ENCODE data around the gene TRIM54. TPM values are rescaled to one million over a fixed set of nuclear protein-coding genes. Genes with fewer than 3 reads are reported as not detected.
A peak's percentile ranks its signal among the peaks of the same experiment; 100 is the strongest.
"Not testable (repeated sequence)": the region's sequence is repeated elsewhere in the genome, so short reads cannot be mapped to it uniquely, and the experiment has no call there.

Gene TRIM54
- total and polyA plus RNA-seq, 5 experiments from 2014 or later = 0.19 TPM; not detected in 4

DNA sequence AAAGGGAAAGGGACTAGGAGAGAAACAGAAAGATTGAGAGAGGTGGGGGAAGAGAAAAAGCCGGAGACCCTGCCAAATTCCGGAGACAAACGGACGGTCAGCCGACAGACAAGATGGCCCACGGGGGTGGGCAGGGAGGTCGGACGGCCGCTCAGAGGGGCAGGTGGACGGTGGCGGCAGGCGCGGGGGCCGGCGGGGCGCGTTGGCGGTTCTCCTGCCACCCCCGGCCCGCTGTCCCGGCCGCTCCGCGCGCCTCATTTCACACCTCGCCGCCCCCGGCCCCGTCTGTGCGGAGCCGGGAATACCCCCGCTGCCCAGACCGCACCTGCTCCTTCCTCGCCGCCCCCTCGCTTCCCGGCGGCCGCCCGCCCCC is 20.3 kb upstream of the TRIM54 start:
- Mint-ChIP-seq H3K36me3 (peaks cover 0 to 14% (median 2%) of the 10 kb centered on the region in 3 donors), H3K9me3 (peaks cover 0 to 2% (median 0%) of the 10 kb centered on the region in 9 donors), H3K4me1 (peaks cover 22 to 30% (median 28%) of the 10 kb centered on the region in 4 donors), H3K4me3 (peak overlapping the region; percentile 59 to 89 (median 80)), H3K27ac (peak overlapping the region in 1 of 10 donors; percentile 29), H3K27me3 (peaks cover 39 to 66% (median 53%) of the 10 kb centered on the region in 5 donors)
- POLR2A ChIA-PET = interaction anchor here (0.6 kb wide), 2 partner anchors 11 to 32 kb away, joined by 3 read pairs; no protein-coding TSS in a partner anchor
- ATAC-seq (no peak), DNase-seq (peak in 1 of 10 donors; percentile 18)

- peak within 1 kb of the TSS; percentile 80 to 99 (median 90) for H3K4me3 Mint-ChIP-seq
Observed at GRCh38 chr2:27262379-27263286, 19.6 kb upstream of the TRIM54 start, which contains the start of gene SLC30A3. Gene SLC30A3 (minus strand): TSS chr2:27263047. CDS start chr2:27262906, 141 bp downstream.

DNA sequence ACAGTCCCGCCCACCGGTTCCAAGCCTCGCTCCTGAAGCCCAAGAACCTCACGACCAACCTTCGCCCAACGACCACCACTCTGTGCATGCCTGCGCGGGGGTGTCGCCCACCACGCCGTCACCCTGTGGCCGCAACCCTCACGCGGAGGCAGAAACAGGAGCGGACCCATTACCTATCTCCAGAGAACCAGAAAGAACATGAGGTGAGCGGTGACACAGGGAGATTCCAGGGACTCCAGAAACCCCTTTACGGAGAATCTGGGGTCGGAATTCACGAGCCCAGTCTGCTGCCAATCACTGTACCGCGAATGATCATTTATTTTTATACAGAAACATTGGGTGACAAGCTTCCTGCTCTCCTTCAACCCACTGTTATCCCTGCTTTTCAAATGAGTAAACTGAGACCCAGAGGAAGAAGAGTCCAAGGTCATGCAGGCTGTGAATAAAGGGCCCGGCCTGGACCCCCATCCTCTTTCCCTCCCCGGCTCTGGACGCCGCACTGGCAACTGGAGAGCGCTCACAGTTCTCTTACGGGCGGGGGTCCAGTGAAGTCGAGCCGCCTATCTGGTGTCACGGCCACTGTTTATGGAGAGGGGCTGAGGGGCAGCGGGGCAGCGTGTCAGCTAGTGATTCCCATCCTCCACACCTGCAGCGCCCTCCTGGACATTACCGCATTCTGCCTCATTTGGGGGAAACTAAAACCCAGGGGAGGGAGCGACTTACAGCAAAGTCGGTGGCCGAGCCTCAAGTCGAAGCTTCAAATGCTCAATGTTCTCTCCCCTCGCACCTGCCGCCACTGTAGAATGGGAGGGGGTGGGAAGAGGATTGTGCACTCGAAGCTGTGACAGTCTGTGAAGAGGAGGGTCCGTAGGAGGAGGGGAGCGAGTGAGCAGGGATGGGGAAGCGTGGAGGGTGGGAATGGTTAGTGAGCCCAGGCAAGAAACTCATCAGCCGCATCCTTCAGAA is 18.7 kb upstream of the TRIM54 start:
- peak overlapping the region in 9 of 10 donors; percentile 80 to 99 (median 92) for H3K4me3 Mint-ChIP-seq
- peak overlapping the region in 5 of 10 donors; percentile 37 to 91 (median 79) for H3K27ac Mint-ChIP-seq
- POLR2A ChIA-PET = interaction anchor here (1.5 to 2.5 kb wide), 3 partner anchors 16 to 59 kb away, joined by 4 to 11 read pairs (median 5); partner anchors contain the start of genes CAD and MPV17
- peaks cover 0 to 14% (median 2%) of the 10 kb centered on the region in 3 donors for H3K36me3 Mint-ChIP-seq
- H3K9me3 Mint-ChIP-seq = peaks cover 0 to 2% (median 0%) of the 10 kb centered on the region in 9 donors
- peaks cover 22 to 30% (median 28%) of the 10 kb centered on the region in 4 donors for H3K4me1 Mint-ChIP-seq
- ATAC-seq = no peak
- H3K27me3 Mint-ChIP-seq = peaks cover 37 to 49% (median 38%) of the 10 kb centered on the region in 5 donors
- peak in 3 of 10 donors; percentile 11 to 62 (median 15) for DNase-seq

More at GRCh38 chr2:27262379-27263286, 19.6 kb upstream of the TRIM54 start, which contains the start of gene SLC30A3:
- POLR2A ChIA-PET = interaction anchor here (0.6 kb wide), 2 partner anchors 10 to 33 kb away, joined by 3 read pairs; no protein-coding TSS in a partner anchor
- Mint-ChIP-seq H3K27ac (peak within 1 kb of the TSS in 4 of 10 donors; percentile 37 to 91 (median 74)), H3K27me3 (peaks cover 39 to 59% (median 45%) of the 10 kb centered on the region in 5 donors), H3K36me3 (peaks cover 0 to 14% (median 2%) of the 10 kb centered on the region in 3 donors), H3K4me1 (peaks cover 22 to 30% (median 28%) of the 10 kb centered on the region in 4 donors), H3K9me3 (peaks cover 0 to 2% (median 0%) of the 10 kb centered on the region in 9 donors)
- ATAC-seq (peak; percentile 40 to 63), DNase-seq (peak; percentile 29 to 77 (median 48))

- POLR2A ChIA-PET = interaction anchor here (0.6 to 2.5 kb wide), 4 partner anchors 12 to 59 kb away, joined by 3 to 11 read pairs (median 4); partner anchors contain the start of genes CAD and MPV17
- H3K4me3 Mint-ChIP-seq = peak overlapping the region in 9 of 10 donors; percentile 80 to 99 (median 92)
- H3K36me3 Mint-ChIP-seq = peaks cover 0 to 14% (median 2%) of the 10 kb centered on the region in 3 donors
- peak overlapping the region in 3 of 10 donors; percentile 50 to 91 (median 88) for H3K27ac Mint-ChIP-seq
- DNase-seq (peak in 4 of 10 donors; percentile 21 to 64 (median 32)), ATAC-seq (peak; percentile 60 to 64)
- H3K27me3 Mint-ChIP-seq = peaks cover 33 to 44% (median 37%) of the 10 kb centered on the region in 5 donors
- peaks cover 22 to 30% (median 28%) of the 10 kb centered on the region in 4 donors for H3K4me1 Mint-ChIP-seq
- peaks cover 0 to 2% (median 0%) of the 10 kb centered on the region in 9 donors for H3K9me3 Mint-ChIP-seq
Observed at GRCh38 chr2:27264253-27264752, 17.9 kb upstream of the TRIM54 start.

- Mint-ChIP-seq H3K27ac (peak overlapping the region in 3 of 10 donors; percentile 34 to 91 (median 44)), H3K36me3 (peaks cover 0 to 14% (median 2%) of the 10 kb centered on the region in 3 donors), H3K4me1 (peaks cover 22 to 30% (median 28%) of the 10 kb centered on the region in 4 donors), H3K27me3 (peaks cover 29 to 40% (median 36%) of the 10 kb centered on the region in 5 donors), H3K9me3 (peaks cover 0 to 2% (median 0%) of the 10 kb centered on the region in 9 donors), H3K4me3 (peak overlapping the region in 9 of 10 donors; percentile 79 to 99 (median 83))
- DNase-seq (peak; percentile 49 to 80 (median 62)), ATAC-seq (peak; percentile 78 to 82)
- POLR2A ChIA-PET = interaction anchor here (0.6 to 2.5 kb wide), 4 partner anchors 11 to 58 kb away, joined by 3 to 11 read pairs (median 4); partner anchors contain the start of genes CAD and MPV17
Observed at GRCh38 chr2:27264753-27265535, 17.3 kb upstream of the TRIM54 start.

GRCh38 chr2:27265536-27265870 is 16.7 kb upstream of the TRIM54 start:
- peaks cover 0 to 14% (median 2%) of the 10 kb centered on the region in 3 donors for H3K36me3 Mint-ChIP-seq
- DNase-seq = no peak
- H3K4me1 Mint-ChIP-seq = peaks cover 22 to 30% (median 28%) of the 10 kb centered on the region in 4 donors
- H3K4me3 Mint-ChIP-seq = peak overlapping the region in 7 of 10 donors; percentile 48 to 80 (median 68)
- peaks cover 0 to 2% (median 0%) of the 10 kb centered on the region in 9 donors for H3K9me3 Mint-ChIP-seq
- peak overlapping the region in 1 of 10 donors; percentile 34 for H3K27ac Mint-ChIP-seq
- peaks cover 23 to 35% (median 32%) of the 10 kb centered on the region in 5 donors for H3K27me3 Mint-ChIP-seq
- POLR2A ChIA-PET = interaction anchor here (1.2 to 2.5 kb wide), 3 partner anchors 14 to 57 kb away, joined by 3 to 11 read pairs (median 4); partner anchors contain the start of gene MPV17
- ATAC-seq = no peak

GRCh38 chr2:27268296-27268695 is 13.9 kb upstream of the TRIM54 start:
- POLR2A ChIA-PET = interaction anchor here (0.7 kb wide), 1 partner anchor 217 kb away, joined by 4 read pairs; no protein-coding TSS in a partner anchor
- DNase-seq, H3K4me3 Mint-ChIP-seq, H3K27ac Mint-ChIP-seq, H3K36me3 Mint-ChIP-seq, ATAC-seq, H3K9me3 Mint-ChIP-seq: not testable (repeated sequence)
- Mint-ChIP-seq H3K4me1 (peaks cover 12 to 16% (median 14%) of the 10 kb centered on the region in 4 donors), H3K27me3 (peaks cover 9 to 21% (median 16%) of the 10 kb centered on the region in 5 donors)

- no peak overlapping the region for H3K4me3 Mint-ChIP-seq
- no peak overlapping the region for H3K27ac Mint-ChIP-seq
- H3K27me3 Mint-ChIP-seq = peaks cover 0 to 15% (median 9%) of the 10 kb centered on the region in 5 donors
- no peaks in the 10 kb centered on the region for H3K9me3 Mint-ChIP-seq
- no peak for DNase-seq
- H3K36me3 Mint-ChIP-seq = no peaks in the 10 kb centered on the region
- POLR2A ChIA-PET = interaction anchor here (0.6 kb wide), 1 partner anchor 443 kb away, joined by 3 read pairs; no protein-coding TSS in a partner anchor
- no peak for ATAC-seq
- peaks cover 0 to 5% (median 3%) of the 10 kb centered on the region in 4 donors for H3K4me1 Mint-ChIP-seq
Observed at GRCh38 chr2:27270131-27270530, 12.1 kb upstream of the TRIM54 start.

DNA sequence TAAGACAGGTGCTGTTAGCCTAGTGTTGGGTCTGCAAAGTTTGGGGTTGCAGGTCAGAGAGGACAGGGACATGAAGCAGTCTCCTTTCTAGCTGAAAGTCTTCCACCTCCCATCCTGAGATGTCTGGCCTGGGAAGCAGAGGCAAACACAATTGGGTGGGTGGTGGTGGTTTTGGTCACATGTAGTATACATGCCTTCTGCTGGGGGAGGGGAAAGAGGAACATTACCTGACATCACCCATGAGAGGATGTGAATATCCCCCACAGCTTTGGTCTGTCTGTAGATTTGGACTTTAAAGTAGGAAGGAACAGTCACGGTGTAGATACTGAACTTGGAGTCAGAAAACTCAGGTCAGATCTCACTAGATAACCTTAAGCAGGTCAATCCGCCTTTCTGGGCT is 11.6 kb upstream of the TRIM54 start:
- no peak for ATAC-seq
- POLR2A ChIA-PET = interaction anchor here (0.6 kb wide), 1 partner anchor 442 kb away, joined by 3 read pairs; no protein-coding TSS in a partner anchor

DNA sequence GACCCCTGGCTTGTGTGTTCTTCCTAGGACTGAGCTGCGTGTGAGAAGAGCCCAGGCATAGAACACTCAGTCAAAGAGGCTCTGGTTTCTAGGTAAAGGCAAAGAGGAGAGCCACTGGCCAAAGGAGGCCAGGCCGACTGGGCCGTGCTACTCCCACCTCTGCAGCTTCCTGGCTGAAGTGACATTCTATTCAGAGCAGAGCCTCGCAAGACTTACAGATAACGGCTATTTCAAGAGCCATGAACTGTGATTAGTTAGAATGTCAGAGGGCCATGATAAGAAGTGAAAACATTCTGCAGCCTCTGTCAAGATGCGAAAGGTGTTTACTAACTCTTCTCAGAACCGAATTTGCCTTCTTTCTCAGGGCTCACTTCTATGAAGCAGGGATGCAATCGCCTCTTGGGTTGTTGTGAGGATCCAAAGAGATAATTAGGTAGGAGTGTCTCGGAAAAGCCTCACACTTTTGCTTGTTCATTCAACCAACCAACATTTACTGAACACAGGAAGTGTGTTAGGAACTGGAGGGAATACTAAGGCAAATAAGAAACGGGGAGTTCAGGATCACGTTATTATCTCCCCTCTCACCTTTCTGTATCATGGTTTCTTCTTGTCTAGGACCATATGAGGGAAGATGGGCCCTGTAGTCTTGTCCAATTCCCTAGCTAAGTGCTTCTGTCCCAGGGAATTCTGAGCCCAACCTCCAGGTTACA is 10.4 kb upstream of the TRIM54 start:
- Mint-ChIP-seq H3K27ac (no peak overlapping the region), H3K9me3 (no peaks in the 10 kb centered on the region), H3K27me3 (peaks cover 0 to 16% (median 9%) of the 10 kb centered on the region in 5 donors), H3K4me3 (no peak overlapping the region), H3K4me1 (no peaks in the 10 kb centered on the region), H3K36me3 (no peaks in the 10 kb centered on the region)
- no peak for ATAC-seq
- POLR2A ChIA-PET = no interaction called here
- no peak for DNase-seq

More for the DNA sequence above, 11.6 kb upstream of the TRIM54 start:
- Mint-ChIP-seq H3K27ac (no peak overlapping the region), H3K36me3 (no peaks in the 10 kb centered on the region), H3K4me1 (peaks cover 0 to under 1% (median 0%) of the 10 kb centered on the region in 4 donors), H3K9me3 (no peaks in the 10 kb centered on the region), H3K4me3 (no peak overlapping the region), H3K27me3 (peaks cover 0 to 15% (median 8%) of the 10 kb centered on the region in 5 donors)
- no peak for DNase-seq
